IMR-90 (cell line): ENCODE results near the gene ZFP90. TPM values are rescaled to one million over a fixed set of nuclear protein-coding genes. Genes with fewer than 3 reads are reported as not detected.

Source experiments
- ATAC-seq: fragments of 200-7000 bp; cut with Tn5 transposase; 2 replicates; pipeline ENCODE4 v1.9.1; 2020; ENCODE audit warnings: low read depth, mild to moderate bottlenecking, moderate library complexity
- BruUV-seq: library from RNA; stranded (reverse); fragments of 400-500 nt; replicated peaks from 2 replicates; lab custom pipeline; 2021; lab: Mats Ljungman, UMichigan
- CTCF ChIA-PET: fragments of 300-600 bp; formaldehyde crosslinking; extraction: SDS; loops from one replicate; lab custom pipeline; 2021; ENCODE audit warnings: antibody characterized with exemption; lab: Yijun Ruan, JAX
- POLR2A ChIA-PET: fragments of 300-600 bp; sonication (Branson Sonifier 250); formaldehyde crosslinking; loops from one replicate; lab custom pipeline; 2022; ENCODE audit warnings: antibody characterized with exemption; ENCODE audit not compliant: unreplicated experiment; lab: Charles Lee
- DNase-seq: peaks from one replicate; pipeline ENCODE4 v3.0.0; 2013
- H2AFZ ChIP-seq: replicated peaks from 2 replicates; pipeline ENCODE3; 2013; ENCODE audit warnings: low read length, mild to moderate bottlenecking; ENCODE audit not compliant: poor library complexity
- H2AK5ac ChIP-seq: 2 replicates; pipeline ENCODE4 v1.6.1; 2013; ENCODE audit warnings: low read depth, low read length, inconsistent platforms
- H2AK9ac ChIP-seq: replicated peaks from 2 replicates; pipeline ENCODE3; 2013; ENCODE audit warnings: mild to moderate bottlenecking, low read depth, low read length, moderate library complexity; ENCODE audit not compliant: poor library complexity
- H2BK120ac ChIP-seq: 2 replicates; pipeline ENCODE4 v1.6.1; 2013; ENCODE audit warnings: low read depth, low read length, inconsistent platforms
- H2BK15ac ChIP-seq: 3 replicates; pipeline ENCODE4 v1.6.1; 2013; ENCODE audit warnings: low read depth, low read length, inconsistent platforms
- H2BK20ac ChIP-seq: 2 replicates; pipeline ENCODE4 v1.6.1; 2013; ENCODE audit warnings: low read depth, mild to moderate bottlenecking, inconsistent platforms, low read length, moderate library complexity
- H2BK5ac ChIP-seq: 2 replicates; pipeline ENCODE4 v1.6.1; 2013; ENCODE audit warnings: mild to moderate bottlenecking, low read depth, low read length, inconsistent platforms; ENCODE audit not compliant: poor library complexity, severe bottlenecking
- H3K14ac ChIP-seq: replicated peaks from 2 replicates; pipeline ENCODE4 v1.6.1; 2013; ENCODE audit warnings: low read depth, low read length, inconsistent platforms
- H3K18ac ChIP-seq: 2 replicates; pipeline ENCODE4 v1.6.1; 2013; ENCODE audit warnings: low read depth, low read length, control low read depth
- H3K23ac ChIP-seq: 2 replicates; pipeline ENCODE4 v1.6.1; 2013; ENCODE audit warnings: low read depth, low read length, inconsistent platforms
- H3K27ac ChIP-seq: 2 replicates; pipeline ENCODE4 v1.5.1; 2013; ENCODE audit warnings: mild to moderate bottlenecking, control low read depth, low read length; ENCODE audit not compliant: insufficient read depth
- H3K27me3 ChIP-seq: 2 replicates; pipeline ENCODE4 v1.6.1; 2013; ENCODE audit warnings: low read length; ENCODE audit not compliant: control insufficient read depth, insufficient read depth
- H3K36me3 ChIP-seq: 2 replicates; pipeline ENCODE4 v1.6.1; 2013; ENCODE audit warnings: low read length, mixed read lengths; ENCODE audit not compliant: control insufficient read depth, insufficient read depth
- H3K4ac ChIP-seq: 2 replicates; pipeline ENCODE4 v1.6.1; 2013; ENCODE audit warnings: low read depth, low read length, inconsistent platforms
- H3K4me1 ChIP-seq: 2 replicates; pipeline ENCODE4 v1.6.1; 2013; ENCODE audit warnings: low read length, mixed read lengths; ENCODE audit not compliant: control insufficient read depth, insufficient read depth
- H3K4me2 ChIP-seq: 2 replicates; pipeline ENCODE4 v1.6.1; 2013; ENCODE audit warnings: low read depth, mild to moderate bottlenecking, control low read depth, low read length, moderate library complexity
- H3K4me3 ChIP-seq: 2 replicates; pipeline ENCODE4 v1.5.1; 2013; ENCODE audit warnings: low read depth, mild to moderate bottlenecking, control low read depth, low read length, moderate library complexity; ENCODE audit not compliant: insufficient read depth
- H3K56ac ChIP-seq: 2 replicates; pipeline ENCODE4 v1.6.1; 2013; ENCODE audit warnings: low read length, inconsistent platforms; ENCODE audit not compliant: insufficient read depth; ENCODE audit errors: extremely low read depth
- H3K79me1 ChIP-seq, 2 experiments: 2 replicates each; pipeline ENCODE4 v1.6.1; 2013; ENCODE audit warnings: low read length in 2 of 2, inconsistent platforms in 1 of 2, low read depth in 1 of 2
- H3K9ac ChIP-seq: 2 replicates; pipeline ENCODE4 v1.6.1; 2013; ENCODE audit warnings: low read depth, low read length, control low read depth
- H3K9me1 ChIP-seq: 2 replicates; pipeline ENCODE4 v1.6.1; 2013; ENCODE audit warnings: low read length, inconsistent platforms; ENCODE audit not compliant: insufficient read depth
- H3K9me3 ChIP-seq: 2 replicates; pipeline ENCODE4 v1.6.1; 2013; ENCODE audit warnings: low read length; ENCODE audit not compliant: control insufficient read depth, insufficient read depth
- H4K20me1 ChIP-seq: 2 replicates; pipeline ENCODE4 v1.6.1; 2013; ENCODE audit warnings: low read length, inconsistent platforms; ENCODE audit not compliant: insufficient read depth
- H4K5ac ChIP-seq: 2 replicates; pipeline ENCODE4 v1.6.1; 2013; ENCODE audit warnings: mild to moderate bottlenecking, low read depth, low read length, control low read depth
- H4K8ac ChIP-seq, 2 experiments: 2 replicates each; pipeline ENCODE4 v1.6.1; 2013; ENCODE audit warnings: low read depth in 2 of 2, low read length in 2 of 2, control low read depth in 1 of 2, inconsistent platforms in 1 of 2
- H4K91ac ChIP-seq: 2 replicates; pipeline ENCODE4 v1.6.1; 2013; ENCODE audit warnings: low read depth, low read length, inconsistent platforms; ENCODE audit not compliant: insufficient read depth
- CHD1 ChIP-seq: IDR thresholded peaks from 2 replicates; pipeline ENCODE4 v1.6.1; 2012; ENCODE audit warnings: low read depth, low read length, improper control_type of control experiment
- FOS ChIP-seq: fragments of 150-350 bp; IDR thresholded peaks from 2 replicates; pipeline ENCODE4 v1.6.1; 2016; ENCODE audit warnings: low read depth, low read length
- MAZ ChIP-seq: IDR thresholded peaks from 2 replicates; pipeline ENCODE4 v1.6.1; 2012; ENCODE audit warnings: low read depth, mild to moderate bottlenecking, low read length, improper control_type of control experiment, moderate library complexity, borderline replicate concordance
- MXI1 ChIP-seq: IDR thresholded peaks from 2 replicates; pipeline ENCODE4 v1.6.1; 2012; ENCODE audit warnings: low read depth, mild to moderate bottlenecking, low read length, moderate library complexity, borderline replicate concordance
- POLR2A ChIP-seq: IDR thresholded peaks from 2 replicates; pipeline ENCODE4 v1.6.1; 2012; ENCODE audit warnings: mild to moderate bottlenecking, low read depth, low read length
- RAD21 ChIP-seq: IDR thresholded peaks from 2 replicates; pipeline ENCODE4 v1.6.1; 2012; ENCODE audit warnings: low read length, improper control_type of control experiment
- RFX5 ChIP-seq: IDR thresholded peaks from 2 replicates; pipeline ENCODE4 v1.8.0; 2012; ENCODE audit warnings: low read depth, mild to moderate bottlenecking, low read length, moderate library complexity
- SMC3 ChIP-seq: fragments of 150-350 bp; IDR thresholded peaks from 2 replicates; pipeline ENCODE4 v1.6.1; 2016; ENCODE audit warnings: low read depth, mild to moderate bottlenecking, antibody characterized with exemption, low read length, moderate library complexity
- WGBS, 2 experiments: methylation state at CpG; one replicate each; pipeline versions ENCODE4 v1.1.5 to v1.1.7; 2013; ENCODE audit warnings: missing lambda C conversion rate in 2 of 2; ENCODE audit not compliant: insufficient read length in 1 of 2; ENCODE audit errors: extremely low coverage in 2 of 2; 5-methylcytosine and 5-hydroxymethylcytosine counted together
- dilution Hi-C: fragments of 300-500 bp; cut with HindIII; formaldehyde crosslinking; loops from one replicate; pipeline ENCODE4 v1.14.3; 2018; ENCODE audit warnings: low sequenced_read_pairs; ENCODE audit not compliant: unreplicated experiment
- in situ Hi-C: fragments of 300-500 bp; cut with MboI; formaldehyde crosslinking; loops from 3 replicates; pipeline ENCODE4 v1.14.3; 2019; ENCODE audit warnings: low sequenced_read_pairs, inconsistent platforms, mixed read lengths
- intact Hi-C: fragments of 100-400 bp; cut with micrococcal nuclease; formaldehyde crosslinking; loops from 2 replicates; pipeline ENCODE4 v1.10.0; 2022
- polyA plus RNA-seq, 3 experiments: library from polyadenylated mRNA; depleted of rRNA; stranded (reverse); fragments of >200 nt; gene quantifications; 2 replicates each; pipeline ENCODE4 v1.2.3, GENCODE V29; 2012; ENCODE audit warnings: low replicate concordance in 1 of 3
- total RNA-seq: library from RNA; depleted of rRNA; stranded (reverse); fragments of >200 nt; gene quantifications from 2 replicates; pipeline ENCODE4 v1.2.3, GENCODE V29; 2012
- TF ChIP-seq, protein P1 (sequence below): conservative IDR thresholded peaks from 2 replicates; pipeline ENCODE4 v1.5.1; 2012; ENCODE audit warnings: mild to moderate bottlenecking, low read depth, low read length, improper control_type of control experiment

Gene ZFP90
- total and polyA plus RNA-seq, 2 of the 4 experiments (the other 2 are of a cell fraction) = 7.3 to 22.6 TPM

DNA sequence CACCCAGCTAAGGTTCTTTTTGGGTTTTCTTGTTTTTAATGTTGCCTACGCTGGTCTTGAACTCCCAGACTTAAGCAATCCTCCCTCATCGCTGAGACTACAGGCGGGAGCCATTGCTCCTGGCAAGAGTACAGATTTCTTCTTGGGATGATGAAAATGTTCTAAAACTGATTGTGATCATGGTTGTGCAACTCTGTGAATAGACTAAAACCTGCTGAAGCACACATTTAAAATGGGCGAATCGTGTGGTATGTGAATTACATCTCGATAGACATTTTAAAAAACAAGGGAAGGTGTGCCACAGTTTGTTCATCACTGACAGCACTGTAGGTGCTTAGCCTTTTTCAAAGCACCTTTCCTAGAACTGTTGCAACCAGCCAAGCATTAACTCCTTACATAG lies 57.2 kb downstream of the ZFP90 start:
- DNase-seq = no peak
- Histone ChIP-seq H3K4me2 (no peak overlapping the region), H3K56ac (no peak overlapping the region), H4K91ac (no peak overlapping the region), H4K20me1 (no peaks in the 10 kb centered on the region), H2BK20ac (no peak overlapping the region), H4K8ac (no peak overlapping the region), H2BK120ac (no peak overlapping the region), H2AK5ac (no peak overlapping the region), H3K79me1 (no peaks in the 10 kb centered on the region), H3K9ac (no peak overlapping the region), H3K23ac (no peak overlapping the region), H2AK9ac (no peak overlapping the region), H2AFZ (no peak overlapping the region), H3K14ac (no peak overlapping the region), H2BK15ac (no peak overlapping the region), H3K27me3 (no peaks in the 10 kb centered on the region), H4K5ac (no peak overlapping the region), H3K18ac (no peak overlapping the region), H2BK5ac (no peak overlapping the region), H3K9me3 (peaks cover 5% of the 10 kb centered on the region; the same call in 1 of the 2 replicates), H3K4ac (no peak overlapping the region), H3K36me3 (no peaks in the 10 kb centered on the region), H3K27ac (no peak overlapping the region), H3K9me1 (no peaks in the 10 kb centered on the region), H3K4me1 (no peaks in the 10 kb centered on the region), H3K4me3 (no peak overlapping the region)
- ATAC-seq = no peak
- ChIA-PET CTCF (no interaction called here), POLR2A (no interaction called here)
- dilution Hi-C loops (no loop called here), in situ Hi-C loops (loop anchor here (10.0 kb wide), 1 partner anchor 61 kb away; the partner anchor contains the start of gene ZFP90), intact Hi-C loops (loop anchor here (10.0 kb wide), 1 partner anchor 529 kb away; no protein-coding TSS in a partner anchor)
- no TSS peak for BruUV-seq
- WGBS, 2 experiments = 80% methylated on average over 1 of the region's 6 CpGs; no CpG with 5 or more reads in 1 of the 2 experiments
- TF ChIP-seq MXI1 (no peak), CHD1 (no peak), POLR2A (no peak), RFX5 (no peak), MAZ (no peak), FOS (no peak), SMC3 (no peak), RAD21 (no peak)
- TF ChIP-seq, protein P1, sequence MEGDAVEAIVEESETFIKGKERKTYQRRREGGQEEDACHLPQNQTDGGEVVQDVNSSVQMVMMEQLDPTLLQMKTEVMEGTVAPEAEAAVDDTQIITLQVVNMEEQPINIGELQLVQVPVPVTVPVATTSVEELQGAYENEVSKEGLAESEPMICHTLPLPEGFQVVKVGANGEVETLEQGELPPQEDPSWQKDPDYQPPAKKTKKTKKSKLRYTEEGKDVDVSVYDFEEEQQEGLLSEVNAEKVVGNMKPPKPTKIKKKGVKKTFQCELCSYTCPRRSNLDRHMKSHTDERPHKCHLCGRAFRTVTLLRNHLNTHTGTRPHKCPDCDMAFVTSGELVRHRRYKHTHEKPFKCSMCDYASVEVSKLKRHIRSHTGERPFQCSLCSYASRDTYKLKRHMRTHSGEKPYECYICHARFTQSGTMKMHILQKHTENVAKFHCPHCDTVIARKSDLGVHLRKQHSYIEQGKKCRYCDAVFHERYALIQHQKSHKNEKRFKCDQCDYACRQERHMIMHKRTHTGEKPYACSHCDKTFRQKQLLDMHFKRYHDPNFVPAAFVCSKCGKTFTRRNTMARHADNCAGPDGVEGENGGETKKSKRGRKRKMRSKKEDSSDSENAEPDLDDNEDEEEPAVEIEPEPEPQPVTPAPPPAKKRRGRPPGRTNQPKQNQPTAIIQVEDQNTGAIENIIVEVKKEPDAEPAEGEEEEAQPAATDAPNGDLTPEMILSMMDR = no peak
